K562 treated with DMSO at 1 percent for 4 hours (cell line): ENCODE results near the gene HMOX2. TPM values are rescaled to one million over a fixed set of nuclear protein-coding genes. Genes with fewer than 3 reads are reported as not detected.

ENCODE experiments used
- total RNA-seq: library from RNA; unstranded; fragments of 300-600 nt; gene quantifications from 2 replicates; pipeline ENCODE4 v1.2.3, GENCODE V29; 2022; ENCODE audit not compliant: insufficient read depth

Gene HMOX2
- 53.2 and 64.3 TPM in 2 replicates for total RNA-seq

GRCh38 chr16:4475880-4476788, at the start of gene HMOX2:
HMOX2 (plus strand) TSS chr16:4476398; CDS start chr16:4505525, 29,127 bp downstream.

GRCh38 chr16:4474192-4474961, 1.8 kb upstream of the HMOX2 start, which contains the start of gene NMRAL1:
NMRAL1 (minus strand) TSS chr16:4474625; CDS start chr16:4474132, 493 bp downstream.

GRCh38 chr16:4538350-4539235, 62.4 kb downstream of the HMOX2 start, which contains the start of gene CDIP1:
CDIP1 (minus strand) TSS chr16:4538773; CDS start chr16:4514130, 24,643 bp downstream.

GRCh38 chr16:4556112-4556511, 79.9 kb downstream of the HMOX2 start, which contains the start of gene C16orf96:
C16orf96 (plus strand) TSS chr16:4556340; CDS start chr16:4556490, 150 bp downstream.

Other genes starting within 250 kb of the HMOX2 start
- not detected in 2 replicates for gene SRL, start 234.3 kb upstream of the HMOX2 start, total RNA-seq
- 3.4 and 3.7 TPM in 2 replicates for gene TFAP4, start 203.4 kb upstream of the HMOX2 start, total RNA-seq
- gene GLIS2, start 160.3 kb upstream of the HMOX2 start, total RNA-seq: 11.9 and 15.1 TPM in 2 replicates
- 106 and 116 TPM in 2 replicates for gene PAM16, start 125.1 kb upstream of the HMOX2 start, total RNA-seq
- gene VASN, start 104.5 kb upstream of the HMOX2 start, total RNA-seq: 22.7 and 27.5 TPM in 2 replicates
- 72.5 and 75.1 TPM in 2 replicates for gene CORO7, start 59.8 kb upstream of the HMOX2 start, total RNA-seq
- 55.1 and 63.4 TPM in 2 replicates for gene DNAJA3, start 50.5 kb upstream of the HMOX2 start, total RNA-seq
- 61.3 and 68.3 TPM in 2 replicates for gene NMRAL1, start 1.8 kb upstream of the HMOX2 start, total RNA-seq
- 1.5 TPM in 1 of 2 replicates, not detected in the other for gene CDIP1, start 62.4 kb downstream of the HMOX2 start, total RNA-seq
- gene C16orf96, start 79.9 kb downstream of the HMOX2 start, total RNA-seq: not detected in 2 replicates
- gene UBALD1, start 138.5 kb downstream of the HMOX2 start, total RNA-seq: 38.6 and 59.4 TPM in 2 replicates
- 32.3 and 32.7 TPM in 2 replicates for gene MGRN1, start 148.4 kb downstream of the HMOX2 start, total RNA-seq
- 33.0 and 34.5 TPM in 2 replicates for gene NUDT16L1, start 217.2 kb downstream of the HMOX2 start, total RNA-seq